Superior temporal gyrus (tissue), 1 donor: Measurements from ENCODE around the gene PRPF38A.
"Not testable (repeated sequence)": the region's sequence is repeated elsewhere in the genome, so short reads cannot be mapped to it uniquely, and the experiment has no call there.

Experiments
- DNase-seq: peaks from one replicate; pipeline ENCODE4 v3.0.0-alpha.2; 2016; ENCODE audit errors: extremely low spot score

Gene PRPF38A, protein sequence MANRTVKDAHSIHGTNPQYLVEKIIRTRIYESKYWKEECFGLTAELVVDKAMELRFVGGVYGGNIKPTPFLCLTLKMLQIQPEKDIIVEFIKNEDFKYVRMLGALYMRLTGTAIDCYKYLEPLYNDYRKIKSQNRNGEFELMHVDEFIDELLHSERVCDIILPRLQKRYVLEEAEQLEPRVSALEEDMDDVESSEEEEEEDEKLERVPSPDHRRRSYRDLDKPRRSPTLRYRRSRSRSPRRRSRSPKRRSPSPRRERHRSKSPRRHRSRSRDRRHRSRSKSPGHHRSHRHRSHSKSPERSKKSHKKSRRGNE

DNA sequence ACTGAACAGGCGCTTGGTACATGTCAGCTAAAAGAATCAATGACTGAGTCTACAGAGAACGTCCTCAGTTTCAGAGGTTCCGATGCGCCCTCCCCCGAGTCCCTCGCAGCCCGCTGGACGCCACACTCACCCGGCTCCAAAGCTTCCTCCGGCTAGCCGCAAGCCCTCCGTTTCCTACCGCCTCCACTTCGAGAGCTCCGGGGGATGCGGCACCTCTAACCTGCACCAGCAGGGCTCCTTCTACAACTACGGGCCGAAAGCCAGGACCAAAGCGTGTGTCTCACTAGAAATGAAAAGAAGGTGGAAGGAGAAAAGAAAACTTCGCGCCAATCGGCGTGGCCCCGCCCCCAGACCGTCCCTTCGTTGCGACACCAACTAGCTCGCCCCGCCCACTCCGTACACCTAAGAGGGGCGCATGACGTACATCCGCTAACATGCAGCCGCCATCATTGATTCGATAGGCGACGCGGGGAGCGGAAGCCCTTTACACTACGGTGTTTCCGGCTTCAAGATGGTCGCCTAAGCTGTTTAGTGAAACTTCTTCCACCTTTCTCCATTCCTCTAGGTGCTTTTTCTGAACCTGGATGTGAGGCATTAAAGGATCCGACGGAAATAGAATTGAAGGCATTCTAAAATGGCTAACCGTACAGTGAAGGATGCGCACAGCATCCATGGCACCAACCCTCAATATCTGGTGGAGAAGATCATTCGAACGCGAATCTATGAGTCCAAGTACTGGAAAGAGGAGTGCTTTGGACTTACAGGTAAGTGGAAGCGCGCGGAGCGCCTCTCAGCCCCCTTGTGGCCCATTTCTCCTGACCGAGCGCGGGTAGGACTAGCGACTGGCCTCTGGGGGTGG is at the start of gene PRPF38A, which contains the start of gene ORC1:
PRPF38A (plus strand) TSS at position 487 of the 859 bp plus-strand sequence; CDS start at position 635, 148 bp downstream.
ORC1 (minus strand) TSS at position 308 of the 859 bp plus-strand sequence. CDS start 2,200 bp downstream, outside the sequence.
- DNase-seq: peak; percentile 100

- no peak for DNase-seq
Observed at GRCh38 chr1:52355436-52355835, 49.0 kb upstream of the PRPF38A start.

GRCh38 chr1:52355847-52356505 is 48.4 kb upstream of the PRPF38A start:
- no peak for DNase-seq

DNA sequence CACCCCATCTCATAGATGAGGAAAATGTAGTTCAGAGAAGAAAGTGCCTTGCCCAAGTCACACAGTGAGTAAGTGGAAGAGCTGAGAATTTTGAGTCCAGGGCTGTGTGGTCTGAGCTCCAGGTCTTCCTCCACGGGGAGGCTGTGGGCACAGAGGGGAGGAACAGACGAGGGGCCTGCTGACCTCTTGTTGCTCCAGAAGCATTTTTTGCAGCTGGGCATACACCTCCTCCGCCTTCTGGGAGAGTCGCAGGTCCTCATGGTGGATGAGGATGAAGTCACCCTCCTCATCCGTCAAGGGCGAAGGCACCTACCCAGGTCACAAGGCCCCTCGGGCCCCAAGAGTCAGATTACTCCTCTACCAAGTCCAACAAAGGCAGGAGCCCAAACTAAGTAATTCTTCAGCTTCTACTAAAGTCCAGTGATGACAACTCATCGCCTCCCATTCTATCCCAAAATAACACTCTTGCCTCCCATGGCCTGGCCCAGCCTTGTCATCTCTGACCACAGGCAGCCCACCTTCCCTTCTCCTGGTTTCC is 47.5 kb upstream of the PRPF38A start:
- DNase-seq: no peak

- no peak for DNase-seq
Observed at GRCh38 chr1:52357397-52357796, 47.0 kb upstream of the PRPF38A start.

DNA sequence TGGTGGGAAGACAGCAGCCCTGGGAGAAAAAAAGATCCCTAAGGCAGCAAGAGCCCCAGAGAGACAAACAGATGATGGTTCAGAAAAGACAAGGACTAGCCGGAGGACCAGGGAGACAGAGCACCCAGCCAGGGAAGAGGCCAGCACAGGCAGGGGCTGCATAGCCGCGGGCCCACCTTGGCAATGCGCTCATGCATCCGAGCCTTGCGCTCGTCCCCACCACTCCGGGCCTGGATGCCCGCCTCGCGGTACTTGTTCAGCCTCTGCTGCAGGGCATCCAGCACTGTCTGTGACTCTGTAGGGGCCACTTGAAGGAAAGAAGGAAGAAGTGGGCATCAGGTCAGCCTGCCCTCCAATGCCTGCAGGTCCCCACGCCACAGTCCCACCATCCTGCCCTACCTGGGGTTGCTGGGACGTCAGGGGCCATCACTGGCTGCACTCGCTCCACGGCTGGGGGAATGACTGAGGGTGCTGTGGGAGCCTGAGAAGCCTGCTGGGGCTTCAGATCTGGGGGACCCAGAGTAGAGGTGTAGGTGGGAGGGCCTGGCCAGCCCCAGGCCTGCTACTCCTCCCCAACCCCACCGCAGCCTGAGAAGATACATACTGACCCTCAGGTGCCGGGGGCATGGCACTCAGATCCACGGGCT is 45.4 kb upstream of the PRPF38A start:
- no peak for DNase-seq

DNA sequence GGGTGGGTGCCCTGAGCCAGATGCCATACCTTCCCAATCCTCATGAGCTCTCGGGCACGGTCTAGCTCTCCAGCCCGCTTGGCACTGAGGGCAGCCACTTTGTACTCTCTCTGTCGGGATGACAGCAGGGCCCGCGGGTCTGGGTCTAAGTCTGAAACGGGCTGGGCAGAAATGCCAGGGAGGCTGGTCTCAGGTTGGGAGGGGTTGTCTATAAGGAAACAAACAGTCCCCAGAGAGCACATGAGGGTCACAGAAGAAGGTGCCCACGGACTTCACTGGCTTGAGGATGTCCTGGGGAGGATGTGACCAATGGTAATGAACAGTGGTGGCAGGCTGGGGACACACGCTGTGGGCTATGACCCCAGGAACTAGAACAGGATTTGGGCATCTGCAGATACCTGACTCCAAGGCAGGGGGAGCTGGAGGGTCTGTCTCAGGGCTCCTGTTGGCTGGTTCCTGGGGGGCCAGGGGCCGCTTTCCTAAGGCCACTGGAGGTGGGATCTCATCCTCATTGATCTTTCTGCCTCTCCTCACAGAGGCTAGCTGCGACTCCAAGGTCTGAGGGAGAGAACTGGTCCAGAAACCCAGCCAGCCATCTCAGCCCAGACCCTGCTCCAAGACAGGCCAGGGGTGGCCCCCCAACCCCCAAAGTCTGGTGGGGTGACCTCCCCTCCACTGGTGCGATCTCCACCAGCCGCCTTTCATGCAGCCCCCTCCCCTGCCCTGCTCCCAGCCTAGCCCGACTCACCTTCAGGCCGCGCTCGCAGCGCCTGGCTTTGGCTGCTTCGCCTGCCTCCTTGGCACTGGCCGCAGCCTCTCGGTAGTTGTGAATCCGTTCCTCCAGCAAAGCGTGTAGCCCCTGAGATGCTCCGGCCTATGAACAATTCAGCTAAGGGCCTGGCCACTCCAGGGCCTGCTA is 44.5 kb upstream of the PRPF38A start:
- no peak for DNase-seq

DNA sequence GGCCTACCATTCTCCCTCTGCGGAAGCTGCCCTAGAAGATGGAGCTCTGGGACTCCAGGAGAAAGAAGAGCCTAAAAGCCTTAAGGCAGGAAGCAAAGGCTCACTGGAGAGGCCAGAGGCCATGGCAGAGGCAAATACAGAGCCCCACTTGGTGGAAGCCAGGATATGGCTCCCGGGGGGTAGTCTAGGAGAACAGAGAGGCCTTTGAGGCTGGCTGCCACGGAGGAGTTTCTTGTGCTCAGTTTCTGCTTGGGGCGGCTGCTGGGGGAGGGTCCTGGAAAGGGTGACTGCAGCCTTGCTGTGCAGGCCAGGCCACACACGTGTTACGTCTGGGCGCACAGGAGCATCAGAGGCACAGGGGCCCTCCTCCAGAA is 43.8 kb upstream of the PRPF38A start:
- no peak for DNase-seq

GRCh38 chr1:52364235-52364839 is 40.1 kb upstream of the PRPF38A start:
- DNase-seq: no peak

DNA sequence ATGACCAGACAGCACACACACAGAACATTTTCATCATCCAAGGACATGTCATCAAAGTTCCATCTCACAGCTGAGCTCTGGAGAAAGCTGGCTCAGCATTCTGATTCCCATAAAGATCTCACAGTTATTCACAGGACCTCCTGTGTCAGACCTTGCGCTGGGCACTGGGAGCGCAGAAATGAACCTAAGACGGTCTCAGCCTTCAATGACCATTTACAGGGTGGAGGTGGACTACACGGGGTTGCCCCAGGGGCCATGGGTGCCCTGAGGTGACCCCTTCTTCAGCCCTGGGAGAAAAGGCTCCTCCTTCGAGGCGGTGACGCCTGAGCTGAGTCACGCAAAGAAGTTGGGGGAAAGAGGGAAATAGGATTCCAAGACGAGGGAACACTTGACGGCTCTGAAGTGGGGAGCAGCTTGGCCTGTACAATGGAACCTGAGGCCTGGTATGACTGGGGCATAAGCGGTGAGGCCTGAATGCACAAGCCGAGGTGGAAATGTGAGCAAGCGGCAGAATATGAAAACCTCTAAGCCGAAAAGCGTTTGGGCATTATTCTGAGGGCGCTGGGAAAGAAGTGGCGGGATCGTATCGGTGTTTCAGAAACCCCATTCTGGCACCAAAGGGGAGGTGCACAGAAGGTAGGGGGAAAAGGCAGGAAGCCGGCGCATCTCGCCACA is 39.2 kb upstream of the PRPF38A start:
- no peak for DNase-seq

- DNase-seq: peak; percentile 90
Observed at GRCh38 chr1:52365746-52366516, 38.5 kb upstream of the PRPF38A start, which contains the start of gene CC2D1B. Gene CC2D1B, minus strand, starts transcription at chr1:52366205. Its CDS starts 1,585 bp downstream, at chr1:52364620.

DNA sequence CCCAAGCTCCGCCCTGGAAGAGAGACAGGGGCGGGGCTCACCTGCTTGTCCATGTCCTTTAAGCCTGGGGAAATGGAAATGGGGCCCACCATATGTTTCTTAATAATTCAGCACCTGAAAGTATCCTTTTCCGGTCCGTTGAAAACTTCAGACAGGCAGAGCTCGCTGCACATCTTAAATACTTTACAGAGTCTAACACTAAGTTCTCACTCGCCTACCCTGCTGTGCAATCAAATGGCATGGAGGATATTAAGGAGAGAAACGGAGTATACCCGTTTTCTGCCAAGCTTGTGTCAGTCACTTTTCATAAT is 37.9 kb upstream of the PRPF38A start:
- no peak for DNase-seq

GRCh38 chr1:52367272-52367671 is 37.1 kb upstream of the PRPF38A start:
- no peak for DNase-seq

GRCh38 chr1:52368383-52369172 is 35.8 kb upstream of the PRPF38A start:
- DNase-seq: peak; percentile 49

GRCh38 chr1:52369851-52370250 is 34.6 kb upstream of the PRPF38A start:
- not testable (repeated sequence) for DNase-seq

DNA sequence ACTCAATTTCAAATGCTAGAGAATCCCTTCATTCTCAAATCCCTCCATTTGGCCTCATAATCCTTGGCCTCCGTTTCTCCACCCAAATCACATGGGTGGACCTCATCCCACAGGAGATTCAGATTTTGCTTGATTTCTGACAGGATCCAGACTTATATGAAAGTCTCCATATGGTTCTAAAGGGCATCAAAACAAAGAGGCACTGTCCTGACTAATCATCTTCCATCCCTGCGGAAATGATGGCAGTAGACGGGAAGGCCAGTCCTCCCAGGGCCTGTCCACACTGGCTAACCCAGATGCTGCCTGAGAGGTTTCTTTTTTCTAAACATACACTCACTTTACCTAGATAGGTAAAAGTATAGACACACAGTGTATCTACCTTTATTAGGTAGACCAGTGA is 19.0 kb upstream of the PRPF38A start:
- DNase-seq: no peak

DNA sequence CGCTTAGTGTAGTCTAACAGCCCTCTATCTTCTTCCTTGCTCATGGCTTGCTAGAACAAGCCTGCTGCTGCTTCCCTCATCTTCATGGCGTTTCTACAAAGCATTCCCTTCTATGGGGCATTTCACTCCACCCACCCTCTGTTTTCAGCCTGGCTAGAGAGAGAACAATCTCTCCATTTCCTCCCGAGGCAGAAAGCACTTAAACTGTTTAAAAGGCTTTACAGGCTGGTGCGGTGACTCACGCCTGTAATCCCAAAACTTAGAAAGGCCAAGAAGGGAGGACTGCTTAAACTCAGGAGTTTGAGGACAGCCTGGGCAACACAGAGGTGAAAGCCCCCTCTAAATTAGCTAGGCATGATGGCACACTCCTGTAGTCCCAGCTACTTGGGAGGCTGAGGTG is 17.9 kb upstream of the PRPF38A start:
- no peak for DNase-seq

DNA sequence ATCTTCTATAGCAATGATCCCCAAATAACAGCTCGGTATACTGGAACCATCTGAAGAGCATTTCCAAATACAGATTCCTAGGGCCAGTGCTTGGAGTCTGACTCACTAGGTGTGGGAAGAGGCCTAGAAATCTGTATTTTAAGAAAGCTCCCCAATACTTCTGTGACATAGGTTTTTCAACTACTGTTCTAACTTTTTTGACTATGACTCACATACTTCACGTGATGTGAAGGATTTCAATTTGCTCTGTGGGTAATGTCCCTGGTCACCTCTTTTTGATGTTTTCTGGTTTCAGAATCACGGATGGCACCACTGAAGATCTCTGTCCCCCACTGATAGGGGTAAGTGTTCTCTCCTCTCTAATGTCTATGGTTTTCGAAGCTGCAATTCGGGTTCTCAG is 11.2 kb upstream of the PRPF38A start:
- no peak for DNase-seq
